HG03439 (cell line): Measurements from ENCODE around the gene SNX9.
"Not testable (repeated sequence)": the region's sequence is repeated elsewhere in the genome, so short reads cannot be mapped to it uniquely, and the experiment has no call there.

Source experiments
- ATAC-seq: cut with Tn5 transposase; IDR thresholded peaks from one replicate; pipeline ENCODE4 v1.9.1; 2021; ENCODE audit warnings: mild to moderate bottlenecking, moderate library complexity; ENCODE audit not compliant: unreplicated experiment

SNX9 gene

DNA sequence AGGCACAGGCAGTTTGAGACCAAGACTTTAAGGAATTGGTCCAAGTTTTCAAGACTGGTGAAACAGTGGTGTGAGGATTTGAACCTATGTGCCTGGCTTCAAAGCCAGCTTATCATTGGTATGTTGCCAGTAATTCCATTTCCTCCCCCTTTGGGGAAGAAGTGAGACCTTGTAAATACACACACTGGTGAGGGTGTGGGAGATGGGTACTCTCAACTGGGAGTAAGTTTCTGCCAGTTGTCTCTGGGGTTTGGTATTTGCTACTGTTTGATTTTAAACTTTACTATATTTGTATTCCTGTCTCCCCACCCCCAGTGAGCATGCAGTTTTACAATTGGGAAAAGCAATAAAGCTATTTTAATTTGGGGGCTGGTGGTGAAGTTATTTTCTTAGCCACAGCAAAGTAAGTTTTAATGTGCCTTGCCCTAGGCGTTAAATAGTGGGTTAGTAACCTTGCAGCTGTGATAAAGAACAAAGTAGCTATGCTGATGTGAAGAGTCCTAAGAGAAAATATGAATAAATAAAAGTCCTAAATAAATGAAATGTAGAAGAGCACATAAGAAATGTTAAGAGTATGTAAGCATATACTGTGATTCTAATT, 31.0 kb downstream of the SNX9 start:
- ATAC-seq: no peak

DNA sequence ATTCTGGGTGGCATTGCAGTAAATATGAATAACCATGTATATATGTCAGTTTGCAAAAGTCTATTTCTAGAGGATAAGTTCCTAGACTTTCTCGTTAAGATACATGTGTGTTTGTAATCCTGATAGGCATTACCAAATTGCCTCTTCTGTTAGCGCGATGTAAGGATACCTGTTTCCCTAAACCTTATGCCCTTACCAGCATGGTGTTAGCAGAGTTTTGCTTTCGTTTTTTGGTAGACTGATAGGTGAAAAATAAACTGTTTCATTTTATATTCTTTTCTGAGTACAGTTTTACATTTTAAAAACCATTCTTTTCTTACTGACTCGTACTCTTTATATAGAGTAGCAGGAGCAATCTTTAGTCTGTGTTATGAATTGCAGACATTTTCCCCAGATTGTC, 32.3 kb downstream of the SNX9 start:
- ATAC-seq: no peak

DNA sequence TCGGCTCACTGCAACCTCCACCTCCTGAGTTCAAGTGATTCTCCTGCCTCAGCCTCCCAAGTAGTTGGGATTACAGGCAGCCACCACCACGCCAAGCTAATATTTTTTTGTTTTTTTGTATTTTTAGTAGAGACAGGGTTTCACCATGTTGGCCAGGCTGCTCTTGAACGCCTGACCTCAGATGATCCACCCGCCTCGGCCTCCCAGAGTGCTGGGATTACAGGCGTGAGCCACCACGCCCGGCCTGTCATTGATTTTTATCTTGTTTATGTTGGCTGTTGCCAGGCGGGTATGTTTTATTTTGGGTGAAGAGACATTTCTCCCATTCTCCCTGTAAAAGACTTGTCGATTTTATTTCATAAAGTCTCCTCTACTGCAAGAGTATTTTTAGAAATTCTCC, 32.8 kb downstream of the SNX9 start:
- not testable (repeated sequence) for ATAC-seq

DNA sequence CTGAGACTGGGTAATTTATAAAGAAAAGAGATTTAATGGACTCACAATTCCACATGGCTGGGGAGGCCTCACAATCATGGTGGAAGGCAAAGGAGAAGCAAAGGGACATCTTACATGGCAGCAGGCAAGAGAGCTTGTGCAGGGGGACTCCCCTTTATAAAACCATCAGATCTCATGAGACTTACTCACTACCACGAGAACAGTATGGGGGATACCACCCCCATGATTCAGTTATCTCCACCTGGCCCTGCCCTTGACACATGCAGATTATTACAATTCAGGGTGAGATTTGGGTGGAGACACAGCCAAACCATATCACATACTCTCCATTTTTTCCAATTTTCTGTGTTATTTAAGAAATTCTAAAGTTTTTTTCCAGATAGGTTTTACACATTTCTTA, 35.6 kb downstream of the SNX9 start:
- not testable (repeated sequence) for ATAC-seq

DNA sequence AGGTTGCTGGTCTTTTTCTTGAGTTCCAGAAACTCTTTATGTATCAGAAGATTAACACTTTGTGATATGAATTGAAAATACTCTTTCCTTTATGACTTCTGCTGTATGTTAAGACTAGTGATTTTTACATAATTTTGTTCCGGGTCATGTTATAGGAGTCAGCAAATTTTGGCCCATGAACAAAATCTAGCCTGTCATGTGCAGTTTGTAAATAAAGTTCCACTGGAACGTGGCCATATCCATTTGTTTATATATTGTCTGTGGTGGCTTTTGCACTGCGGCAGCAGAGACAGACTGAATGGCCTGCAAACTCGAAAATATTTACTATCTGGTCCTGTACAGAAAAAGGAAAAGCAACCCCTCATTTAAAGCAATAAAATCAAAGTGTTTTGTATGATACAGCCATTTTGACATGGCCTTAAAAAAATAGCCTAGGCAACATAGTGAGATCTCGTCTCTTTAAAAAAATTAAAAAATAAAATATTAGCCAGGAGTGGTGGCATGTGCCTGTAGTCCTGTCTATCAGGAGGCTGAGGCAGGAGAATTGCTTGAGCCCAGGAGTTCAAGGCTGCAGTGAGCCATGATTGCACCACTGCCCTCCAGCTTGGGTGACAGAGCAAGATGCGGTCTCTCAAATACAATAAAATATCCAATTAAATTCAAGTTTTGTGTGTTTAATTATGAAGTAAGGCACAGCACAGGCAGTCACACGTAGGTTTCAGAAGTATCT, 36.9 kb downstream of the SNX9 start:
- no peak for ATAC-seq

DNA sequence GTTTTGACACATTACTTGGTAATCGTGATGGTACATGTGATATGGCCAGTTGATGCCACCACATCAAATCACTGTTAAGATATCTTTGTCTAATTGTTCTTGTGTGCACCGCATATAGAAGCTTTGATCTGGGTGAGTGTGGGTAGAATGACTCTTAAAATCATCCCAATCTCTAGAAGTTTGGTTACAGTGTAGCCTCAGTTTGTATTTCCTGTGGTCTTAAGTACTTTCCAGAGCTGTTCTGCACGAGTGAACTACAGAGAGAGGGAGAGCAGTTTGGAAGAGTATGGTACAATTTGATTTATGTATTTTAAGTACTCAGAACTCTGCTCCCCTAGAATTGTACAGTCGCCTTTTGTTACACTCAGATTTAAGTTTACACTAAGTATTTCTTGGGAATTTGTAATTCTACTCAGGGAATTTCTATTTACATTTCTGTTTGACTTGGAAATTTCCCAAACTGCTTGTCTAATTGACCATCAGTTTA, 37.5 kb downstream of the SNX9 start:
- no peak for ATAC-seq

DNA sequence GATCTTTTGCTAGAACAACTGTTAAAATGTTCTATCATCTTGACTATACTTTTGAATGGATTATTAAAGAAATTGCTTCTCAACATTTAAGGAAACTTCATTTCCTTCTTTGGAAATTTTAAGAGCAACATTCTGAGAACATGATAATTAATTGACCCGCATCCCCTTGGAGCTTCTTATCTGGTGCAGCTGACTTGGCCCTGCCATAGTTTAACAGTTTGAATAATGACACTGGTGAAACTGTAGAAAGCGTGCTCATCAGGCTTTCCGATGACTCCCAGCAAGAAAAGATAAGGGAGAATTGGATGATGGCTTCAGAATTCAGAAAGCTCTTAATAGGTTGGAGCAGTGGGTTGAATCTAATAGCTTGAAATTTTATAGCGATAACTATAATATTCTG, 38.1 kb downstream of the SNX9 start:
- ATAC-seq: no peak

DNA sequence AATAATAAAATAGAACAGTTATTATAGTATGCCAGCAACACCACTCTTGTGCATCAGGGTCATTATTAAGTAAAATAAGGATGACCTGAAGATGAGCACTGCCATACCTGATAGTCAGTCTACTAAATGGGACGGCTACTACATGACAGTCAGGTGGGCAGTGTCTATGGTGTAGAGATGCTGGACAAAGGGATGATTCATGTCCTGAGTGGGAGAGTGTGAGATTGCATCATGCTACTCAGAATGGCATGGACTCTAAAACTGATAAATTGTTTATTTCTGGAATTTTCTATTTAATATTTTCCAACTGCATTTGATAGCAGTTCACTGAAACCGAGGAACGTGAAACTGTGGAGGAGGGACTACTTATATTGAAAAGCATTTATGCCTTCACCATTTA, 38.8 kb downstream of the SNX9 start:
- no peak for ATAC-seq

DNA sequence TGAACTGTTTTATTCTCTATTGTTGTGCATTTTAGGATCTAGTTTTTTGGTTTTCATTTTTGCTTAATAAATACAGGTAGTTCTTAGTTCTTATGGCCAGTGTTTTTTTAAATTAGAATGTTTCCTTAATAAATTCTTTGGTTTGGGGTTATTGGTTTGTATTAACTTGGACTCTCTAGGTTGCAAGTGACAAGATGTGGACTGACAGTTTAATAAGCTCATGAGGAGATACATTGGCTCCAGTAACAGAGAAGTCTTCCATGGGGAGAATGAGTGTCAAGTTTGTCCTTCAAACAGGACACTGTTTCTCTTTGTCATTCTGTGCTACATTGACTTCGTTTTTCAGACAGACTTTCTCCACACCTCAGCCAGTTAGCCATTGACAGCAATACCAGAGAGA, 39.7 kb downstream of the SNX9 start:
- no peak for ATAC-seq

DNA sequence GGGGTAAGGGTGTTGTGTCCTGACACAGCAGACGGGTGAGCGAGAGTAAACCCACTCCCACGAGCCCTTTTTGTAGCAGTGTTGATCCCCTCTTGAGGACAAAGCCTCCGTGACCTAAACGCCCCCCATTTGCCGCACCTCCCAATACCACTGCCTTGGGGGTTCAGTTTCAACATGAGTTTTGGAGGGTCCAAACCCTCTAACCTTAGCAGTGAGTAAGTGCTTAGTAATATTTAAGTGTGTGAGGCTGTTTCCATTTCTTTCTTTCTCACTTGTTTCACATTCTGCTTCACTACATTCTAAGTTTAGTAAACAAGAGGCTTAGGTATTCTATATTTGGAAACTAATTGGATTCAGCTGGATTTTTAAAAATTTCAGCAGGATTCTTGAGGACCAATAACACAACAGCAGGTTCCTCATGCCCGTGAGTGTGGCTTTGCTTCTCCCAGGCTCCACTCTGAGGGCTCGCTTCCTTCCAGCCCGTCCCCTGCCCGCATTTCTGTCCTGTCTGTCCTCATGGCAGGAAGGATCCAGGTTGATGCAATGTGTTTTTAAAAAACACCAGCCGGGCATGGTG, 41.2 kb downstream of the SNX9 start:
- ATAC-seq: no peak

DNA sequence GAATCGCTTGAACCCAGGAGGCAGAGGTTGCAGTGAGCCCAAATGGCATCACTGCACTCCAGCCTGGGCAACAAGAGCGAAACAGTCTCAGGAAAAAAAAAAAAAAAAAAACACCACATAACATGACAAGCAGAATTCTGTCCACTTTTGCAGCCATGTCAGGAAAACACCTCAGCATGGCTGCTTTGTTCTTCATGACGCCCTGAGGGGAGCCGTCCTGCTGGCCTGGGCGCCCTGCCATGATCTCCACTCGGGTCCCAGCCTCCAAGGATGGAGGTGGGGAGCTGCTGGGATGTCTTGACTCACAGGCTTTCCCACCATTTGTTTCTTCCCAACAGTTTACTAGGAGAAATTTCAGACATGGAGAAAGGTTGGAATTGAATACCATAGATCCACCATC, 42.2 kb downstream of the SNX9 start:
- ATAC-seq: no peak

DNA sequence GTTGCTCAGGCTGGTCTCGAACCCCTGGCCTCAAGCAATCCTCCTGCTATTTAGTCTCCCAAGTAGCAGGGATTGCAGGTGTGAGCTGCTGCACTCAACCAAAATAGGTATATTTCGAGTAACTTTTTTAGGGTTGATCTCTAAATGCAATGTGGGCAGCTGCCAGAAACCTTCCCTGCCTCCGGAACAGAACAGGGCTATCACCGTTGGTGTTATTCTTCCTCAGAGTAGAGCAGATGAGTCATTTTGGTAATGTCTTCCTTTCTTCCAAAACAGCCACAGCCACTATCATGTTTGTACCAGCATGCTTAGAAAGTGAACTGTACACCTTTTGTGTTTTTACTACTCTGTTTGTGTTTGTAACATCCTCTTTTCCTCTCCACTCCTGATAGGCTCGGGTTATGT, 44.1 kb downstream of the SNX9 start:
- no peak for ATAC-seq

DNA sequence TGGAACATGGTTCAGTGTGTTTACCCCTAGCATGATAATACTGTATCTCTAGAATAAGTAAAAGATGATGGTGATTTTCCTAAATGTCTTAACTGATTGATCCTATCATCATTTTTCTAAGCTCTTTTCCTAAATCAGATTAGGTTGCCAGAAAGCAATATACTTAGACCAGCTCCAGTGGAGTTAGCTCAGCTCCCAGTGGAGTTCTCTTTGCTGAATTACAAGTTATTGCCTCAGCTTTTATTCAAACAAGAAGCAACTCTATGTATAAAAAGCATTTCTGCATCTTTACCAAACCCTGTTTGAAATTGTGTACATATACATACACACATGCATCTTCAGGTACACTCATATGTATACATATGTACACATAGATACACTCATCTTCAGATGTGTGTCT, 44.9 kb downstream of the SNX9 start:
- ATAC-seq: no peak

DNA sequence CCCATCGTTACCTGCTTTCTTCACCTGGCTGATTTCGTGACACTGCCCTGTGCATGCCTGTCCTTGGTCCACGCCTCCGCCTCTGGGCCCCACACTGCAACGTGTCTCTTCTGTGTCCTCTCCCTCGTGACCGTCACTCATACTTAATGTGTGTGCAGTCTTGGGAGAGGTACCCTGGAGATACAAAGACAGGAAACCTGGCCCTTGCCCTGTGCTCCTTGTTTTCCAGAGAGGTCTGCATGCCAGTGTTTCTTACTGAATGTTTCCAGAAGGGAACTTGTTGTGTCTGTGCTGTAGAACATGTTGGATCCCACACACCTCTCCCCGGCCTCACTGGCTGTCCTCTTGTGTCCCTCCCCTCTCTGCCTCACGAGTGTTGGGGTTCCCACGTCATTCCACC, 45.8 kb downstream of the SNX9 start:
- no peak for ATAC-seq

DNA sequence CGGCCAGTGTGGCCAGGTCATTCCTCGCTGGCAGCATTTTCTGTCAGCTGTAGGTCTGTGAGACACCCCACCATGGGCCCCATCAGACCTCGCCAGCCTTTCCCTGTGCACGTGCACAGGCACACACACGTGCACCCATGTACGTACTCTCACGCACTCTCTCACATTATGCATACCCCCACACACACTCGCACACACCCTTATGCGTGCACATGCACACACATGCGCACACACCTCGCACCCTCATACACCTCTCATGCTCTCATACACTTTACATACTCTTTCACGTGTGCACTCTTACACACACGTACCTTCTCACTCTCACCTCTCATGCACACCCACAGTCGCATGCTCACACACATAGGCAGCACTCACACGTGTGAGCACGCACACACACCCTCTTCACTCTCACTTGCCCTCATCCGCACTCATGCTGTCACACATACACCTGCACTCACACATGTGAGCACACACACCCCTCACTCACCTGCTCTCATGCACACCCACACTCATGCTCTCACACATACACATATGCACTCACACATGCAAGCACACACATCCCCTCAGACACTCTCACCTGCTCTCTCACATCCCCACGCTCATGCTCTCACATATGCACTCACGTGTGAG, 46.7 kb downstream of the SNX9 start:
- ATAC-seq: no peak

DNA sequence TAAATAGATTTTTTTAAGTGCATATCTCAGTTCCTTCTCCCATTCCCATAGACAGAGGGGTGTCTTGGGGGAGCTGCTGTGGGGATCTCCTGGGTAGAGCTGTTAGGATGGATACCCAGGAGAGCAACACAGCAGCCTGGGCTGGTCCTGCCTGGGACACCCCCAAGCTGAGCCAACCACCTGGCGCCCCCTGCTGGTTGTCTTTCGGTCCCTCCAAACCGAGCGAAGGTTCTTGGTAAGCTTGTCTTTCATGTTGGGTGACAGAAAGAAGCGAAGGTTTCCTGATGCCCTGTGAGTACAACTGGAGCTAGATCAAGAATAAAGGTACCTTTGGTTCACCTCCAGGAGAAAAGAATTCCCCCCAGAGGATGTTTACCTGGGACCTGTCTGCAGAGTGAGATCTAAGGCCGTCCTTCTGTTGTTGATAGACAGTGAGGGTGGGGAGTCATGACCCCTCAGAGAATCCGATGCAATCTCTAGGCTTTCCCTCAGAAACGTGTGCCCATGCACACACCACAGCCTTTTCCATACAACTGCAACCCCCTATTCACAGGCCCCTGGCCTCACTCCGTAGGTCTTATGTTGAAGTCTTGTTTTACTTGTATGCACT, 50.8 kb downstream of the SNX9 start:
- peak; percentile 69 for ATAC-seq

DNA sequence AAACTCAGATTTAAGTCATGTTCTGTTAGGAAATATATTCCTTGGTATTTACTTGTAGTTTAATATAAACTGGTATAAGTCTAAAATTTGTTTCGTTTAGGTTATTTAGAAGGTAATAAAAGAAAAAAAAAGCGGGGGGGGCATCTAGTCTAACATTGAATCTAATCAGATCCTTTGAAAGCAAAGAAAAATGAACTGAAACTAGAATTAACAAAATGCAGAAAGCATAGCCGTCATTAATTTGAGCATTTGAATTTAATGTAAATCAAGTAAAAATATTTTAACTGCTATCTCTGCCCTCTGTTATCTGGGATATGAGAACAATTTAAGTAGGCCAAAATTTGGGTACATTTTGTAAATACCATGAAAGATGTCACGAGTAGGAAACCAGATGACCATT, 54.1 kb downstream of the SNX9 start:
- no peak for ATAC-seq

DNA sequence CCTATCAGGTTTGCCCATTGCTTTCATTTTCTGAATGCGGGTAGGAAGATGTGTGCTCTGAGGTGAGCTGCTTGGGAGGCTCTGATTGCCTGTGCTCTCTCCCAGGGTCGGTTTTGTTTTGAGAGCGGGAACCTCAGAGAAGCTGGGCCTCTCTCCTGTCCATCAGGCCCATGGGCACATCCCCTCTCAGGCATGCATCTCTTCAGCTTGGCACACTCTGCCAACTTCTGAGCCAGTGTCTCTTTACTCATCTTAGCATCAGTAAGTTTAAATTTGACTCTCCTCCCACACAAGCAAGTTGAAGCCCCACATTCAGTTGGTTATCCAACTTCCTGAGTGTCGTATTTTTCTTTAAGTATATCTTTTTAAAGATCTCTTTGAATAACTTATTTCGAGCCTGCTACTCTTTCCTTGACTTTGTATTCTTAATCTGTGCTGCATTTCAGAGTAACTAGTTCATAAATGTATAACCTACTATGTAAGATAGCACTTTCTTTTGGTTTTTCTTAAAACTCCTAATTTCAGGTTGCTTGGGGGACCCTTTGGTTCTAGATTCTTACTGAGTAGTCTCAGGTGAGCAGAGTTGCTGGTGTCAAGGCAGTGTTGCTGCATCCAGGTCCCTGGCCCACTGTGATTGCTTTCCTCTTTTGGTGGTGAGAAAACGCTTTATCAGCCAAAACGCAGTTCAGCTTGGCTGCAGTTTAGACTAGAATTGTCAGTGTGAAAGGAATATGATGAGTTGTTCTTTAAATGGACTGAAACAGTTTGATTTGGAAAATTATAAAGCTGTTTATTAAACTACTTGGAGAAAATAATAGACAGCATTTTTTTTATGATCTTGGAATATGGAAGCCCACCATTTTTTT, 54.8 kb downstream of the SNX9 start:
- ATAC-seq: no peak

DNA sequence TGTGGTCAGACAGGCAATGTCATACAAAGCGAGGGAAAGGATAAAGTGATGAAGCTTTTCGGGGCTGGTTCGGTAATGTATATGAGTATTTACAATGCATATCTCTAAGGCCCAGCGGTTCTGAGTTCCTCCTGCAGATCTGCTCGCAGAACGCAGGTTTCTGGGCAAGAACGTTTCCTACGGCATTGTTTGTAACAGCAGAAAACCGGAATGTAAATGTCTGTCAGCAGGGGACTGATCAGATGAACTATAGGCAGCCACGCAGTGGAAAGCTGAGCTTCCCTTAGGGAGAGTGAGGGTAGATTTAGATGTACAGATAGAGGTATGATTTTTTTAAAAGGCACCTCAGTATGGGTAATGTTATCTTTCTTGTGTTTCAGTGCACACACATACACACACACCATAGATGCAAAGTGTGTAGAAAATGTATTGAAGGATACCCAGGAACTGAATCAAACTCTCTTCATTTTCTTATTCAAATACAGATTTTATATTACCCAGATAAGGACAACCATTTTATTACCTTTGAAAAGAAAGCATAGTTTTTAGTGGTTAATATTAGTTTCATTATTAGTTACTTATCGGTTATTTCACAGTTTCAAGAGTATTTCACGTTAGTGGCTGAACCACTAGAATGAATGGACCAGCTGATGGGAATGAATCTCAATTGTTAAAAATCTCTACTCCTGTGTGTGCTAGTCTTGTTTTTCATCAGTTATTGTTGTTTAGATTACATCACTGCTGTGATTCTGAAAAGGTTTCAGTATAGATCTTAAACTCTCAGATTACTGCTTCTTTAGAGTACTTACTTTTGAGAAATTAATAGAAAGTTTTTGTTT, 56.2 kb downstream of the SNX9 start:
- peak; percentile 89 for ATAC-seq

DNA sequence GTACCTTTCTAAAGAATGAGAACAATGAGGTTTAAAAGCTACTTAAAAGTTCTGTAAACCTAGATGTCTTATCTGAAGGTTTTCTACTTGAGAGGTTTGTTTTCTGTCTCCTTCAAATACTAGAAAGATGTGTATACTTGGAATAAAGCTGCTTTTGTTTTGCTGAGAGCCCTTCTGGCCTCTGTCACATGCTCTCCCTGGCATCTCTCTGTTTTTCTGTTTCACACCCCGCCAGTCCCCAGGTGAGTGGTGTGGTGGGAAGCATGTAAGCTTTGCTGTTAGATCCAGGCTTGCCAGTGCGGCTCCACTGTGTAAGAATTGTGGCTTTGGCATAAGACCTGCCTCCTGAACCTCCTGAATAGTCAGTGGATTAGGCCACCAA, 56.8 kb downstream of the SNX9 start:
- peak; percentile 44 for ATAC-seq
